Measurements from ENCODE around the gene EXOC3L2. TPM values are rescaled to one million over a fixed set of nuclear protein-coding genes. Genes with fewer than 3 reads are reported as not detected.

EXOC3L2 gene
- total RNA-seq, 1 donor from 2014 or later, result 6.1 TPM

DNA sequence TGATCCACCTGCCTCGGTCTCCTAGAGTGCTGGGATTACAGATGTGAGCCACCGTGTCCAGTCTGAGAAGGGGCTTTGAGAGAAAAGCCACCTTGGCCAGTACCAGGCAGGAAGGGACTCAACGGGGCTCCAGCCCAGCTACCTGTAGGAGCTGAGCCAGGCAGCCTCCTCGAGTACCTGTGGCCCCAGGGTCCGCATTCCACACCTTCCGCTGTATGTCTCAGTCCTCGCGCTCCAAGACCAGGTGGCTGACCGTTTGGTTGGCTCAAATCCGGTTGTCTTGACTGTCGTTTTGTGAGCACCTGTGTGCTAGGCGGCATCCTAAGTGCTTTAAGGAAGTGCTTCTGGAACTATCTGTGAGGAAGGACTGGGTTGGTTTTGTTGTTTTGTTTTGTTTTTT lies 22.1 kb upstream of the EXOC3L2 start:
- H3K27me3 ChIP-seq, result no peaks in the 10 kb centered on the region
- no peaks in the 10 kb centered on the region for H3K4me1 ChIP-seq
- DNase-seq (ENCODE audit: extremely low spot score in 2 of 2), result no peak
- no peak overlapping the region for H3K27ac ChIP-seq
- TF ChIP-seq POLR2A (IDR thresholded peaks at IDR 0.05) (no peak), POLR2AphosphoS5 (IDR thresholded peaks at IDR 0.05; ENCODE audit: insufficient read depth in 1 of 2, low read depth in 1 of 2) (no peak)
- TF ChIP-seq, protein P1, sequence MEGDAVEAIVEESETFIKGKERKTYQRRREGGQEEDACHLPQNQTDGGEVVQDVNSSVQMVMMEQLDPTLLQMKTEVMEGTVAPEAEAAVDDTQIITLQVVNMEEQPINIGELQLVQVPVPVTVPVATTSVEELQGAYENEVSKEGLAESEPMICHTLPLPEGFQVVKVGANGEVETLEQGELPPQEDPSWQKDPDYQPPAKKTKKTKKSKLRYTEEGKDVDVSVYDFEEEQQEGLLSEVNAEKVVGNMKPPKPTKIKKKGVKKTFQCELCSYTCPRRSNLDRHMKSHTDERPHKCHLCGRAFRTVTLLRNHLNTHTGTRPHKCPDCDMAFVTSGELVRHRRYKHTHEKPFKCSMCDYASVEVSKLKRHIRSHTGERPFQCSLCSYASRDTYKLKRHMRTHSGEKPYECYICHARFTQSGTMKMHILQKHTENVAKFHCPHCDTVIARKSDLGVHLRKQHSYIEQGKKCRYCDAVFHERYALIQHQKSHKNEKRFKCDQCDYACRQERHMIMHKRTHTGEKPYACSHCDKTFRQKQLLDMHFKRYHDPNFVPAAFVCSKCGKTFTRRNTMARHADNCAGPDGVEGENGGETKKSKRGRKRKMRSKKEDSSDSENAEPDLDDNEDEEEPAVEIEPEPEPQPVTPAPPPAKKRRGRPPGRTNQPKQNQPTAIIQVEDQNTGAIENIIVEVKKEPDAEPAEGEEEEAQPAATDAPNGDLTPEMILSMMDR (IDR thresholded peaks at IDR 0.05), result no peak
- intact Hi-C loops (cut with DNase I), result no loop called here
- H3K9me3 ChIP-seq, result no peaks in the 10 kb centered on the region
- H3K4me3 ChIP-seq, result no peak overlapping the region
- peaks cover 0 to 39% of the 10 kb centered on the region in 2 donors for H3K36me3 ChIP-seq

DNA sequence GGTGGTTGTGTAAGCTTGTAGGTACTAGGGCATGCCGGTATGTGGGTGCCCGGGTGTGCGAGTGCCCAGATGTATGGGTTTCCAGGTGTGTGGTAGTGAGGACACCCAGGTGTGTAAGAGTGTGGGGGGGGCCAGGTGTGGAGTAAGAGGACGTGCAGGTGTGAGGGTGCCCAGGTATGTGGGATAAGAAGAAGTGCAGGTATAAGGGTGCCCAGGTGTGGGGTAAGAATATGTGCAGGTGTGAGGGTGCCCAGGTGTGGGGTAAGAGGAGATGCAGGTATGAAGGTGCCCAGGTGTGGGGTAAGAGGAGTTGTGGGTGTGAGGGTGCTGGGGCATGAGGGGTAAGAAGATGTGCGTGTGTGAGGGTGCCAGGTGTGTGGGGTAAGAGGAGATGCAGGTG lies 20.2 kb upstream of the EXOC3L2 start:
- intact Hi-C loops (cut with DNase I), result no loop called here
- no peaks in the 10 kb centered on the region for H3K9me3 ChIP-seq
- H3K27ac ChIP-seq, result no peak overlapping the region
- DNase-seq (ENCODE audit: extremely low spot score in 2 of 2), result no peak
- H3K4me3 ChIP-seq, result no peak overlapping the region
- no peak for TF ChIP-seq POLR2A (IDR thresholded peaks at IDR 0.05)
- TF ChIP-seq, protein P1 (IDR thresholded peaks at IDR 0.05), result no peak
- no peak for TF ChIP-seq POLR2AphosphoS5 (IDR thresholded peaks at IDR 0.05; ENCODE audit: insufficient read depth in 1 of 2, low read depth in 1 of 2)
- H3K27me3 ChIP-seq, result no peaks in the 10 kb centered on the region
- H3K36me3 ChIP-seq, result peaks cover 0 to 27% of the 10 kb centered on the region in 2 donors
- H3K4me1 ChIP-seq, result no peaks in the 10 kb centered on the region

DNA sequence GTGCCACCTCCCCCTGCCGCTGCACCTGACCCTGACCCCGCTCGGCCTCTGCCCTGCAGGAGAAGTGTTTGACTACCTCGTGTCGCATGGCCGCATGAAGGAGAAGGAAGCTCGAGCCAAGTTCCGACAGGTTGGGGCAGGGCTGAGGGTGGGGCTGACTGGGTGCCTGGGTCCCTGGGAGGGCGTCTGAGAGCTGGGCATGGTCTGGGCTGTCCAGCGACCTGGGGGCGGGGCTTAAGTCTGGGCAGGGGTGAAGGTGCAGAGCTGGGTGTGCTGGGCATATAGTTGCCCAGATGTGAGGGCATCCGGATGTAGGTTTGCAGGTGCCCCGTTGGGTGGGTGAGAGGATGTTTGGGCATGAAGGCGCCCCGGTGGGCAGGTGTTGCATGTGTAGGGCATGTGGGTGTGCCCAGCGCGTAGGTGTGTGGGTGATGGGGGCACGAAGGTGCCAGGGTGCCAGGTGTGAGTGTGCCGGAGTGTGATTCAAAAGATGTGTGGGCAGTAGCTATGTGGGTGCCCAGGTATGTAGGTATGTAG lies 19.6 kb upstream of the EXOC3L2 start:
- Histone ChIP-seq H3K27me3 (no peaks in the 10 kb centered on the region), H3K36me3 (peaks cover 0 to 27% of the 10 kb centered on the region in 2 donors), H3K9me3 (no peaks in the 10 kb centered on the region), H3K27ac (no peak overlapping the region), H3K4me1 (no peaks in the 10 kb centered on the region), H3K4me3 (no peak overlapping the region)
- no peak for DNase-seq (ENCODE audit: extremely low spot score in 2 of 2)
- TF ChIP-seq POLR2AphosphoS5 (IDR thresholded peaks at IDR 0.05; ENCODE audit: insufficient read depth in 1 of 2, low read depth in 1 of 2) (no peak), POLR2A (IDR thresholded peaks at IDR 0.05) (no peak)
- TF ChIP-seq, protein P1 (IDR thresholded peaks at IDR 0.05), result no peak
- intact Hi-C loops (cut with DNase I), result no loop called here

DNA sequence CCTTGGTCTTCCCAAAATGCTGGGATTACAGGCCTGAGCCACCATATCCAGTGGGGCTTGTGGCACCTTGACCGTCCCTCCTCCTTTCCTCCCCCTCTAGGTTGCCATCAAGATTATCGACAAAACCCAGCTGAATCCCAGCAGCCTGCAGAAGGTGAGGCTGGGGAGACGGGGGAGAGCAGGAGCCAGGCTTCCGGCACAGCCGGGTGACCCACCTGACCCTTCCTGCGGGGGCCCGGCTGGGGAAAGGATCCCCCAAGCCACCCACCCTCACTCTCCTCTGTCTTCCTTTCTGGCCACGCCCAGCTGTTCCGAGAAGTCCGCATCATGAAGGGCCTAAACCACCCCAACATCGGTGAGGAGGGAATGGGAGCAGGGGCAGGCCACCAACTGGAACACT lies 17.8 kb upstream of the EXOC3L2 start:
- Histone ChIP-seq H3K27ac (no peak overlapping the region), H3K4me1 (no peaks in the 10 kb centered on the region), H3K36me3 (peaks cover 0 to 11% of the 10 kb centered on the region in 2 donors), H3K27me3 (no peaks in the 10 kb centered on the region), H3K4me3 (no peak overlapping the region), H3K9me3 (no peaks in the 10 kb centered on the region)
- DNase-seq (ENCODE audit: extremely low spot score in 2 of 2), result no peak
- intact Hi-C loops (cut with DNase I), result no loop called here
- TF ChIP-seq POLR2A (IDR thresholded peaks at IDR 0.05) (no peak), POLR2AphosphoS5 (IDR thresholded peaks at IDR 0.05; ENCODE audit: insufficient read depth in 1 of 2, low read depth in 1 of 2) (no peak)
- TF ChIP-seq, protein P1 (IDR thresholded peaks at IDR 0.05), result no peak

DNA sequence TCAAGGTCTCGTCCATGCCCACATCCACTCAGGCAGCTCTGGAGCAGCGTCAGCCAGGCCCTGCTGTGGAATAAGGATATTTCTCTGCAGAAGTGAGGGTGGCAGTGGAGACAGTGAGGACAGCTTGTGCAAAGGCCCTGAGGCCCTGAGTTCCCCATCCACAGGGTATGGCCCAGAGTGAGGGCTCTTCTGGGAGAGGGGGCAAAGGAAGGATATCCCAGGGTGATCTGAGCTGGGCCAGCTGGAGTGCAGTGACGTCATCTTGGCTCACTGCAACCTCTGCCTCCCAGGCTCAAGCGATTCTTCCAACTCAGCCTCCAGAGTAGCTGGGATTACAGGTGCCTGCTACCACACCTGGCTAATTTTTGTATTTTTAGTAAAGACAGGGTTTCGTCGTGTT lies 17.4 kb upstream of the EXOC3L2 start:
- Histone ChIP-seq H3K27me3 (no peaks in the 10 kb centered on the region), H3K4me3 (no peak overlapping the region), H3K36me3 (peaks cover 0 to 10% of the 10 kb centered on the region in 2 donors), H3K9me3 (no peaks in the 10 kb centered on the region), H3K4me1 (no peaks in the 10 kb centered on the region), H3K27ac (no peak overlapping the region)
- TF ChIP-seq POLR2A (IDR thresholded peaks at IDR 0.05) (no peak), POLR2AphosphoS5 (IDR thresholded peaks at IDR 0.05; ENCODE audit: insufficient read depth in 1 of 2, low read depth in 1 of 2) (no peak)
- intact Hi-C loops (cut with DNase I), result no loop called here
- DNase-seq (ENCODE audit: extremely low spot score in 2 of 2), result no peak
